Stimulated activated CD4-positive, alpha-beta T cell treated with anti-CD3 and anti-CD28 coated beads, Interleukin-1b, Interleukin-23, amount 100 ng/mL, for 24 hours (primary cell): ENCODE measurements around the gene TOR1A.
A peak's percentile ranks its signal among the peaks of the same experiment; 100 is the strongest.
"Not testable (repeated sequence)": the region's sequence is repeated elsewhere in the genome, so short reads cannot be mapped to it uniquely, and the experiment has no call there.

ENCODE experiments used
- DNase-seq, 4 experiments: peaks; one replicate each; pipeline ENCODE4 v3.0.0-alpha.2; 2020; ENCODE audit warnings: low read depth in 4 of 4, low spot score in 1 of 4

Gene TOR1A

GRCh38 chr9:129783516-129784361 is 40.2 kb downstream of the TOR1A start:
- DNase-seq = peak; percentile 52 to 59 (median 58)

GRCh38 chr9:129781981-129782380 is 42.0 kb downstream of the TOR1A start:
- DNase-seq = no peak

GRCh38 chr9:129781131-129781530 is 42.8 kb downstream of the TOR1A start:
- no peak for DNase-seq

GRCh38 chr9:129779560-129780190 is 44.3 kb downstream of the TOR1A start:
- DNase-seq = no peak

- DNase-seq = no peak
Observed at GRCh38 chr9:129778469-129778868, 45.5 kb downstream of the TOR1A start.

GRCh38 chr9:129777769-129778130 is 46.2 kb downstream of the TOR1A start:
- no peak for DNase-seq

- peak in 2 of 4 experiments; percentile 18 to 54 for DNase-seq
Observed at GRCh38 chr9:129776938-129777768, 46.8 kb downstream of the TOR1A start.

GRCh38 chr9:129776566-129776937 is 47.4 kb downstream of the TOR1A start:
- no peak for DNase-seq

- DNase-seq = not testable (repeated sequence)
Observed at GRCh38 chr9:129776096-129776495, 47.8 kb downstream of the TOR1A start.

- no peak for DNase-seq
Observed at GRCh38 chr9:129775448-129775798, 48.5 kb downstream of the TOR1A start.

- DNase-seq = no peak
Observed at GRCh38 chr9:129774791-129775447, 49.0 kb downstream of the TOR1A start.

GRCh38 chr9:129773262-129774048 is 50.5 kb downstream of the TOR1A start:
- no peak for DNase-seq

- no peak for DNase-seq
Observed at GRCh38 chr9:129770741-129771140, 53.2 kb downstream of the TOR1A start.

- DNase-seq = no peak
Observed at GRCh38 chr9:129769669-129770068, 54.3 kb downstream of the TOR1A start.

GRCh38 chr9:129768486-129768885 is 55.5 kb downstream of the TOR1A start:
- DNase-seq = no peak

- no peak for DNase-seq
Observed at GRCh38 chr9:129765764-129766317, 58.1 kb downstream of the TOR1A start.

- DNase-seq = no peak
Observed at GRCh38 chr9:129762985-129763926, 60.7 kb downstream of the TOR1A start.
